Liver (tissue), 9 donors: Measurements from ENCODE around the gene SULT1A2. TPM values are rescaled to one million over a fixed set of nuclear protein-coding genes. Genes with fewer than 3 reads are reported as not detected.
"Not testable (repeated sequence)": the region's sequence is repeated elsewhere in the genome, so short reads cannot be mapped to it uniquely, and the experiment has no call there.

Source experiments
- DNase-seq: peaks from one replicate; pipeline ENCODE4 v3.0.0-alpha.2; 2017; ENCODE audit warnings: low spot score
- H3K27ac ChIP-seq, 2 donors: one replicate each; pipeline ENCODE4 v1.7.0; 2013; ENCODE audit warnings: inconsistent platforms in 2 of 2, low read length in 2 of 2, control low read depth in 1 of 2, low read depth in 1 of 2, mild to moderate bottlenecking in 1 of 2
- H3K27me3 ChIP-seq, 4 donors: one replicate each; pipeline versions ENCODE4 v1.6.1 to v1.7.0; 2013; ENCODE audit warnings: low read length in 3 of 4, inconsistent platforms in 1 of 4, mild to moderate bottlenecking in 1 of 4, moderate library complexity in 1 of 4; ENCODE audit not compliant: control insufficient read depth in 4 of 4, insufficient read depth in 4 of 4
- H3K36me3 ChIP-seq, 4 donors: one replicate each; pipeline versions ENCODE4 v1.6.1 to v1.7.0; 2013; ENCODE audit warnings: low read length in 3 of 4, mild to moderate bottlenecking in 3 of 4, low read depth in 1 of 4, moderate library complexity in 1 of 4; ENCODE audit not compliant: control insufficient read depth in 4 of 4, insufficient read depth in 3 of 4
- H3K4me1 ChIP-seq, 4 donors: one replicate each; pipeline versions ENCODE4 v1.6.1 to v1.7.0; 2013; ENCODE audit warnings: low read length in 3 of 4, mild to moderate bottlenecking in 3 of 4, moderate library complexity in 1 of 4; ENCODE audit not compliant: control insufficient read depth in 4 of 4, insufficient read depth in 4 of 4
- H3K4me3 ChIP-seq, 3 donors: one replicate each; pipeline versions ENCODE4 v1.6.1 to v1.7.0; 2013; ENCODE audit warnings: low read length in 3 of 3, control low read depth in 1 of 3, low read depth in 1 of 3, mild to moderate bottlenecking in 1 of 3
- H3K9ac ChIP-seq, 2 donors: one replicate each; pipeline ENCODE4 v1.7.0; 2013; ENCODE audit warnings: low read length in 2 of 2, mild to moderate bottlenecking in 2 of 2, moderate library complexity in 2 of 2, control low read depth in 1 of 2, low read depth in 1 of 2
- H3K9me3 ChIP-seq, 4 donors: one replicate each; pipeline versions ENCODE4 v1.6.1 to v1.7.0; 2013; ENCODE audit warnings: low read length in 3 of 4; ENCODE audit not compliant: control insufficient read depth in 4 of 4
- ATF3 ChIP-seq: IDR thresholded peaks from 2 replicates; pipeline ENCODE4 v1.6.1; 2016; ENCODE audit warnings: antibody characterized with exemption
- CTCF ChIP-seq: fragments of 150-350 bp; IDR thresholded peaks from 2 replicates; pipeline ENCODE4 v1.5.1; 2017; ENCODE audit warnings: improper control_type of control experiment, low read depth, low read length; ENCODE audit not compliant: missing input control
- FOXA1 ChIP-seq: IDR thresholded peaks from 2 replicates; pipeline ENCODE4 v1.6.1; 2016; ENCODE audit warnings: antibody characterized with exemption
- GABPA ChIP-seq, 2 donors: IDR thresholded peaks in 1 of 2; conservative IDR thresholded peaks in 1 of 2; 2 replicates each; pipeline ENCODE4 v1.6.1; 2016; ENCODE audit warnings: antibody characterized with exemption in 2 of 2, mild to moderate bottlenecking in 1 of 2, moderate library complexity in 1 of 2
- HNF4G ChIP-seq: IDR thresholded peaks from 2 replicates; pipeline ENCODE4 v1.6.1; 2016; ENCODE audit warnings: antibody characterized with exemption
- JUND ChIP-seq, 2 donors: IDR thresholded peaks; 2 replicates each; pipeline ENCODE4 v1.6.1; 2016; ENCODE audit warnings: antibody characterized with exemption in 2 of 2
- MAX ChIP-seq: IDR thresholded peaks from 2 replicates; pipeline ENCODE4 v1.6.1; 2016; ENCODE audit warnings: antibody characterized with exemption
- REST ChIP-seq: IDR thresholded peaks from 2 replicates; pipeline ENCODE4 v1.6.1; 2016; ENCODE audit warnings: antibody characterized with exemption, mild to moderate bottlenecking
- RXRA ChIP-seq, 2 donors: IDR thresholded peaks; 2 replicates each; pipeline ENCODE4 v1.6.1; 2017 to 2018; ENCODE audit warnings: antibody characterized with exemption in 2 of 2, mild to moderate bottlenecking in 1 of 2
- SP1 ChIP-seq: IDR thresholded peaks from 2 replicates; pipeline ENCODE4 v1.6.1; 2018; ENCODE audit warnings: antibody characterized with exemption, mild to moderate bottlenecking
- TAF1 ChIP-seq: conservative IDR thresholded peaks from 2 replicates; pipeline ENCODE4 v1.6.1; 2016; ENCODE audit warnings: antibody characterized with exemption, mild to moderate bottlenecking
- YY1 ChIP-seq: IDR thresholded peaks from 2 replicates; pipeline ENCODE4 v1.6.1; 2016; ENCODE audit warnings: antibody characterized with exemption, mild to moderate bottlenecking
- ZBTB33 ChIP-seq: IDR thresholded peaks from 2 replicates; pipeline ENCODE4 v1.6.1; 2016; ENCODE audit warnings: antibody characterized with exemption
- WGBS: extraction: QIAGEN DNeasy Blood & Tissue Kit; methylation state at CpG from one replicate; pipeline ENCODE4 v1.1.7; 2013; 5-methylcytosine and 5-hydroxymethylcytosine counted together
- polyA plus RNA-seq, 2 donors: library from polyadenylated mRNA; stranded (reverse) in 1 of 2; unstranded in 1 of 2; fragments of 200-250 nt in 1 of 2; fragments of >200 nt in 1 of 2; fragmentation: Nextera tagmentation in 1 of 2; extraction: Ambion mirVana in 1 of 2; gene quantifications; one replicate each; pipeline versions ENCODE4 v1.2.1 to v1.2.3, GENCODE V29; 2013 to 2015
- total RNA-seq, 2 donors: library from RNA; depleted of rRNA; stranded (reverse); fragments of >200 nt; gene quantifications; one replicate each; pipeline ENCODE4 v1.2.3, GENCODE V29; 2014
- donor health status: healthy.
- donor health status: healthy.
- donor health status: healthy.
- donor health status: healthy.
- donor health status: healthy.

SULT1A2 gene
- total and polyA plus RNA-seq, 4 donors = 1.6 to 29.4 (median 14.9) TPM

- Histone ChIP-seq H3K27ac (no peak overlapping the region), H3K9ac (no peak overlapping the region), H3K4me1 (peaks cover 0 to 5% (median under 1%) of the 10 kb centered on the region in 4 donors), H3K27me3 (no peaks in the 10 kb centered on the region), H3K9me3 (no peaks in the 10 kb centered on the region), H3K4me3 (no peak overlapping the region), H3K36me3 (no peaks in the 10 kb centered on the region)
- 82% methylated on average over 7 of the region's 7 CpGs for WGBS
- TF ChIP-seq RXRA (IDR thresholded peaks at IDR 0.05) = peak in 1 of 2 donors; percentile 45
- TF ChIP-seq HNF4G = no peak
- DNase-seq = no peak
These were observed 24.8 kb upstream of the SULT1A2 start for GRCh38 chr16:28621481-28622155.

GRCh38 chr16:28620316-28620715, 23.5 kb upstream of the SULT1A2 start:
- H3K27me3 ChIP-seq, H3K9me3 ChIP-seq, H3K9ac ChIP-seq, H3K4me1 ChIP-seq, H3K4me3 ChIP-seq, DNase-seq, H3K27ac ChIP-seq, H3K36me3 ChIP-seq: not testable (repeated sequence)
- WGBS = 93% methylated on average over 1 of the region's 1 CpG

GRCh38 chr16:28617874-28618273, 21.0 kb upstream of the SULT1A2 start:
- Histone ChIP-seq H3K9me3 (no peaks in the 10 kb centered on the region), H3K27me3 (no peaks in the 10 kb centered on the region), H3K4me1 (no peaks in the 10 kb centered on the region), H3K36me3 (no peaks in the 10 kb centered on the region), H3K9ac (no peak overlapping the region), H3K4me3 (no peak overlapping the region), H3K27ac (no peak overlapping the region)
- WGBS = 71% methylated on average over 4 of the region's 4 CpGs
- no peak for DNase-seq
- no peak for TF ChIP-seq YY1
- no peak for TF ChIP-seq REST
- no peak for TF ChIP-seq SP1
- no peak for TF ChIP-seq ZBTB33
- TF ChIP-seq TAF1 = no peak
- TF ChIP-seq CTCF = no peak
- no peak for TF ChIP-seq HNF4G
- no peak for TF ChIP-seq RXRA (IDR thresholded peaks at IDR 0.05)
- TF ChIP-seq JUND (IDR thresholded peaks at IDR 0.05) = no peak
- no peak for TF ChIP-seq MAX
- TF ChIP-seq ATF3 = no peak
- no peak for TF ChIP-seq GABPA (IDR thresholded peaks at IDR 0.05 in 1 of 2, conservative IDR thresholded peaks at IDR 0.05 in 1 of 2)
- no peak for TF ChIP-seq FOXA1
